ENCODE data around the gene PLEK. TPM values are rescaled to one million over a fixed set of nuclear protein-coding genes. Genes with fewer than 3 reads are reported as not detected.

The PLEK gene
- total and polyA plus RNA-seq, 2 donors (not counting 3 experiments of a cell fraction or from before 2014, with no cell fraction given), result 0.03 to 0.11 TPM

DNA sequence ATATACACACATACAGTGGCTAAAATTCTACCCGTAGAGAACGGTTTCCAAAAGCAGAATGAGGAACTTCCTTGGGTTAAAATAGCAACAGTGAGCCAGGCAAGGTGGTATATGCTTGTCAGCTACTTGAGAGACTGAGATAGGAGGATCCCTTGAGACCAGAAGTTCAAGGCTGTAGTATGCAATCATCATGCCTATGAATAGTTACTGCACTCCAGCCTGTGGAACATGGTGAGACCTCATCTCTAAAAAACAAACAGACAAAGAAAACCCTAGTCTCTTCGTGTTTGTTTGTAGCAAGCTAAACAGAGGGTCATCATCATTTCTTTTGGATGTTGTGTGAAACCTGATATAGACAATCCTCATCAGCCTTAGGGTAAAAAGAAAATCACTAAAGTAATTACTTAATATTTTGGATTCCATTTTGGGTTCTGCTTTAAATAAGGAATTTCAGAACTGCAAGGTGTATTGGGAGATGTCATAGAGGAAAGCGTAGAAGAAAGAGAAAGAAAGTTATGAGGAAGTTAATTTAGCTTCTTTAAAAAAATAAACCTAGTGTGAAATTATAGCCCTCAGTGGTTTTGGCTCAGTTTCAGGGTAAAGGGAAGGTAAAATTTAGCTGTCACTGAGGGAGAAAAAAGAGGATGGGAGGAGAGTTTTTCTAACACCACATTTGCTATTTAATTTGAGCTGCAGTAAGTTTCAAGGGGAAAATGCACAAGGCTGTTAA is 46.5 kb downstream of the PLEK start:
- TF ChIP-seq FOS (IDR thresholded peaks at IDR 0.05; ENCODE audit: borderline replicate concordance, insufficient read depth, low read length), result no peak
- no peak for TF ChIP-seq EZH2 (IDR thresholded peaks at IDR 0.05; ENCODE audit: borderline replicate concordance, low read depth, low read length, severe bottlenecking)
- no peak for TF ChIP-seq MYC (IDR thresholded peaks at IDR 0.05; ENCODE audit: low read depth, low read length)
- TF ChIP-seq GATA2 (IDR thresholded peaks at IDR 0.05; ENCODE audit: insufficient read depth, insufficient read length, low read depth, low read length), result no peak
- TF ChIP-seq POLR2AphosphoS5 (IDR thresholded peaks at IDR 0.05; ENCODE audit: insufficient read depth, low read depth, low read length), result no peak
- TF ChIP-seq, protein P1, sequence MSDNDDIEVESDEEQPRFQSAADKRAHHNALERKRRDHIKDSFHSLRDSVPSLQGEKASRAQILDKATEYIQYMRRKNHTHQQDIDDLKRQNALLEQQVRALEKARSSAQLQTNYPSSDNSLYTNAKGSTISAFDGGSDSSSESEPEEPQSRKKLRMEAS (IDR thresholded peaks at IDR 0.05; ENCODE audit: insufficient read depth, insufficient read length), result no peak
- TF ChIP-seq JUN (IDR thresholded peaks at IDR 0.05; ENCODE audit: borderline replicate concordance, insufficient read depth, insufficient read length, low read depth), result no peak
- no peak for TF ChIP-seq CTCF (IDR thresholded peaks at IDR 0.05; ENCODE audit: extremely low read depth in 1 of 2, insufficient read depth in 1 of 2, low read depth in 1 of 2, low read length in 2 of 2)
- TF ChIP-seq POLR2A (IDR thresholded peaks at IDR 0.05; ENCODE audit: low read depth, low read length), result no peak
- H3K4me3 ChIP-seq (replicated peaks in 1 of 3; ENCODE audit: insufficient read depth in 1 of 3, low read depth in 1 of 3, low read length in 3 of 3), result no peak overlapping the region
- no TSS peak for BruUV-seq (replicated peaks)
- H4K20me1 ChIP-seq (replicated peaks; ENCODE audit: control insufficient read depth, extremely low read depth, insufficient read depth, low read length), result no peaks in the 10 kb centered on the region
- DNase-seq (ENCODE audit: low read depth, low spot score) (no peak), FAIRE-seq (no peak)
- H3K9me1 ChIP-seq (replicated peaks; ENCODE audit: control insufficient read depth, extremely low read depth, insufficient read depth, low read length), result no peaks in the 10 kb centered on the region
- no peaks in the 10 kb centered on the region for H3K4me1 ChIP-seq (ENCODE audit: control insufficient read depth, extremely low read depth, insufficient read depth, low read length)
- ChIA-PET CTCF (interaction anchor here (1.1 kb wide), 1 partner anchor 290 kb away, joined by 3 read pairs; no protein-coding TSS in a partner anchor), POLR2A (no interaction called here)
- no peaks in the 10 kb centered on the region for H3K79me2 ChIP-seq (ENCODE audit: control insufficient read depth, insufficient read depth, low read length)
- H3K9me3 ChIP-seq (replicated peaks; ENCODE audit: control insufficient read depth, insufficient read depth, low read length), result no peaks in the 10 kb centered on the region
- intact Hi-C loops (cut with micrococcal nuclease), result no loop called here
- dilution Hi-C loops (cut with MboI; ENCODE audit: extremely low pct_ligation_motif_present, low sequenced_read_pairs), result no loop called here
- H3K27ac ChIP-seq (ENCODE audit: insufficient read depth, low read depth, low read length), result no peak overlapping the region
- no peaks in the 10 kb centered on the region for H3K27me3 ChIP-seq (ENCODE audit: control insufficient read depth in 2 of 2, insufficient read depth in 2 of 2, low read length in 2 of 2)
- H3K9ac ChIP-seq (replicated peaks; ENCODE audit: extremely low read depth, insufficient read depth, low read length), result no peak overlapping the region
- no peak overlapping the region for H2AFZ ChIP-seq (ENCODE audit: low read depth, low read length)
- no peak overlapping the region for H3K4me2 ChIP-seq (ENCODE audit: insufficient read depth, low read length)
- H3K36me3 ChIP-seq (ENCODE audit: control insufficient read depth in 2 of 2, extremely low read depth in 1 of 2, insufficient read depth in 2 of 2, low read length in 2 of 2), result no peaks in the 10 kb centered on the region
